GM23338 (cell line): ENCODE measurements around the gene KIT.

Experiments
- EZH2 ChIP-seq: fragments of 200-600 bp; sonication (generic); IDR thresholded peaks from one replicate; pipeline ENCODE4 v1.8.0; 2017; ENCODE audit warnings: antibody characterized with exemption, mild to moderate bottlenecking, low read depth; ENCODE audit not compliant: unreplicated experiment
- JUNB ChIP-seq: IDR thresholded peaks from one replicate; pipeline ENCODE4 v1.6.1; 2016; ENCODE audit warnings: antibody characterized with exemption; ENCODE audit not compliant: unreplicated experiment
- TF ChIP-seq, protein P1 (sequence below), 2 experiments: fragments of 200-600 bp in 1 of 2; sonication (generic) in 1 of 2; conservative IDR thresholded peaks; 2 replicates each; pipeline versions ENCODE4 v1.5.1 to v1.6.1; 2016 to 2017; ENCODE audit warnings: antibody characterized with exemption in 2 of 2, low read depth in 2 of 2, mild to moderate bottlenecking in 2 of 2, moderate library complexity in 1 of 2
- TF ChIP-seq, protein P2 (sequence below): IDR thresholded peaks from 2 replicates; pipeline ENCODE4 v1.6.1; 2016; ENCODE audit warnings: antibody characterized with exemption

DNA sequence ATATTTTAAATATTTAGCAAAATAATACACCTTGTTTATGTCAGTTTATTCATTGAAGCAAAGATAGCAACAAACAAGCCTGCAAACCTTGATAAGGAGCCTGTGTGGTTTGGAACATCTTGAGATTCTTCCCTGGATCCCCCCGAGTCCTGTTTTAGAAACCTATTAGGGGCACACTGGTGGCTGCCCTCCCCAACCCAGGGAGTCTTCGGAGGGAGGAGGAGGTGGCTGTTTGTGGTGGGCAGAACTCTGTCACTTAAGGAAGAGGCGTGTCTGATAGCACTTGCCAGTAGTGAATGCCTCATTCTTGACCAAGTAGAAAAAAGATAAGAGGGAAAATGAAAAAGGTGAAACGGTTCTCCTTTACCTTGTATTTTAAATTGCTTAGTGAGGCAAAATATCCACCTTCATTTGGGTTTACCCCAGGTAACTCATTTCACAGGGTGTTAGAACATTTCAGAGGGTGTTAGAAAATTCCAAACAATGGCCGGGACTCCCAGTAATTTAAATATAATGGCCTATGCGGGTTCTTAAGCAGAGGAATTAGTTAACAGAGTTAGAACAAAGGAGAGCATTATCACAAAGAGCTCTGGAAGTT lies 10.4 kb downstream of the KIT start:
- TF ChIP-seq, protein P1, sequence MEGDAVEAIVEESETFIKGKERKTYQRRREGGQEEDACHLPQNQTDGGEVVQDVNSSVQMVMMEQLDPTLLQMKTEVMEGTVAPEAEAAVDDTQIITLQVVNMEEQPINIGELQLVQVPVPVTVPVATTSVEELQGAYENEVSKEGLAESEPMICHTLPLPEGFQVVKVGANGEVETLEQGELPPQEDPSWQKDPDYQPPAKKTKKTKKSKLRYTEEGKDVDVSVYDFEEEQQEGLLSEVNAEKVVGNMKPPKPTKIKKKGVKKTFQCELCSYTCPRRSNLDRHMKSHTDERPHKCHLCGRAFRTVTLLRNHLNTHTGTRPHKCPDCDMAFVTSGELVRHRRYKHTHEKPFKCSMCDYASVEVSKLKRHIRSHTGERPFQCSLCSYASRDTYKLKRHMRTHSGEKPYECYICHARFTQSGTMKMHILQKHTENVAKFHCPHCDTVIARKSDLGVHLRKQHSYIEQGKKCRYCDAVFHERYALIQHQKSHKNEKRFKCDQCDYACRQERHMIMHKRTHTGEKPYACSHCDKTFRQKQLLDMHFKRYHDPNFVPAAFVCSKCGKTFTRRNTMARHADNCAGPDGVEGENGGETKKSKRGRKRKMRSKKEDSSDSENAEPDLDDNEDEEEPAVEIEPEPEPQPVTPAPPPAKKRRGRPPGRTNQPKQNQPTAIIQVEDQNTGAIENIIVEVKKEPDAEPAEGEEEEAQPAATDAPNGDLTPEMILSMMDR (conservative IDR thresholded peaks at IDR 0.05; ENCODE audit: low read depth in 2 of 2) = no peak
- TF ChIP-seq EZH2 (no peak), JUNB (no peak)
- TF ChIP-seq, protein P2, sequence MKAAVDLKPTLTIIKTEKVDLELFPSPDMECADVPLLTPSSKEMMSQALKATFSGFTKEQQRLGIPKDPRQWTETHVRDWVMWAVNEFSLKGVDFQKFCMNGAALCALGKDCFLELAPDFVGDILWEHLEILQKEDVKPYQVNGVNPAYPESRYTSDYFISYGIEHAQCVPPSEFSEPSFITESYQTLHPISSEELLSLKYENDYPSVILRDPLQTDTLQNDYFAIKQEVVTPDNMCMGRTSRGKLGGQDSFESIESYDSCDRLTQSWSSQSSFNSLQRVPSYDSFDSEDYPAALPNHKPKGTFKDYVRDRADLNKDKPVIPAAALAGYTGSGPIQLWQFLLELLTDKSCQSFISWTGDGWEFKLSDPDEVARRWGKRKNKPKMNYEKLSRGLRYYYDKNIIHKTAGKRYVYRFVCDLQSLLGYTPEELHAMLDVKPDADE = no peak
